HCT116 (cell line): ENCODE results near the gene DDX6. TPM values are rescaled to one million over a fixed set of nuclear protein-coding genes. Genes with fewer than 3 reads are reported as not detected.

Source experiments
- ATAC-seq: fragments of 200-7000 bp; cut with Tn5 transposase; 2 replicates; pipeline ENCODE4 v1.9.1; 2020; ENCODE audit warnings: mild to moderate bottlenecking, moderate library complexity
- BruUV-seq: library from RNA; stranded (reverse); fragments of 400-500 nt; replicated peaks from 2 replicates; lab custom pipeline; 2021; lab: Mats Ljungman, UMichigan
- CTCF ChIA-PET: fragments of 300-600 bp; sonication (Branson Sonifier 250); formaldehyde crosslinking; loops from one replicate; lab custom pipeline; 2021; ENCODE audit warnings: antibody characterized with exemption; lab: Charles Lee
- POLR2A ChIA-PET: fragments of 300-600, 350-600 bp; sonication (Branson Sonifier 250); formaldehyde crosslinking; loops from one replicate; lab custom pipeline; 2021; ENCODE audit warnings: antibody characterized with exemption; lab: Charles Lee
- RAD21 ChIA-PET, 2 experiments: fragments of 300-600 bp; sonication (Branson Sonifier 250); formaldehyde crosslinking; loops; one replicate each; lab custom pipeline; 2023; ENCODE audit warnings: low total read pairs in 2 of 2; ENCODE audit not compliant: uncharacterized antibody in 2 of 2, unreplicated experiment in 2 of 2, low non-redundant PET in 1 of 2; lab: Charles Lee
- DNase-seq: peaks from one replicate; pipeline ENCODE4 v3.0.0-alpha.2; 2010; ENCODE audit warnings: low read depth, low spot score
- H2AFZ ChIP-seq: fragments of 200-600 bp; shearing (Covaris generic), sonication (generic); 2 replicates; pipeline ENCODE4 v1.6.1; 2017; ENCODE audit warnings: low read depth, mixed run types, mixed read lengths, antibody characterized with exemption, low read length; ENCODE audit not compliant: poor library complexity, severe bottlenecking
- H3K27ac ChIP-seq: 2 replicates; pipeline ENCODE4 v1.5.1; 2012; ENCODE audit warnings: low read depth, low read length
- H3K27me3 ChIP-seq: fragments of 200-600 bp; sonication (generic); 2 replicates; pipeline ENCODE4 v1.6.1; 2016; ENCODE audit warnings: mixed run types, low read length, mixed read lengths; ENCODE audit not compliant: insufficient read depth
- H3K36me3 ChIP-seq, 2 experiments: fragments of 200-500 bp in 1 of 2; fragments of 200-600 bp in 1 of 2; sonication (Bioruptor generic) in 1 of 2; sonication (generic) in 1 of 2; 2 replicates each; pipeline versions ENCODE4 v1.5.1 to v1.6.1; 2014 to 2016; ENCODE audit warnings: low read length in 2 of 2, inconsistent platforms in 1 of 2, mixed read lengths in 1 of 2, mixed run types in 1 of 2; ENCODE audit not compliant: insufficient read depth in 2 of 2, control insufficient read depth in 1 of 2
- H3K4me1 ChIP-seq, 2 experiments: fragments of 200-600 bp in 1 of 2; sonication (generic) in 1 of 2; 2 replicates each; pipeline versions ENCODE4 v1.5.1 to v1.6.1; 2012 to 2017; ENCODE audit warnings: low read length in 2 of 2, inconsistent platforms in 1 of 2, mild to moderate bottlenecking in 1 of 2, mixed read lengths in 1 of 2, mixed run types in 1 of 2, moderate library complexity in 1 of 2; ENCODE audit not compliant: insufficient read depth in 2 of 2, control insufficient read depth in 1 of 2
- H3K4me2 ChIP-seq: fragments of 200-600 bp; sonication (generic); 2 replicates; pipeline ENCODE4 v1.6.1; 2017; ENCODE audit warnings: mixed run types, low read length, mixed read lengths
- H3K4me3 ChIP-seq, 2 experiments: fragments of 200-600 bp in 1 of 2; sonication (generic) in 1 of 2; replicated peaks in 1 of 2; 2 replicates each; pipeline ENCODE4 v1.5.1; 2011 to 2016; ENCODE audit warnings: low read length in 2 of 2, control low read depth in 1 of 2, low read depth in 1 of 2, mild to moderate bottlenecking in 1 of 2, mixed read lengths in 1 of 2, mixed run types in 1 of 2
- H3K79me2 ChIP-seq: fragments of 200-600 bp; sonication (generic); 2 replicates; pipeline ENCODE4 v1.6.1; 2017; ENCODE audit warnings: mild to moderate bottlenecking, mixed run types, low read length, moderate library complexity, mixed read lengths; ENCODE audit not compliant: insufficient read depth
- H3K9ac ChIP-seq: fragments of 200-600 bp; sonication (generic); 2 replicates; pipeline ENCODE4 v1.6.1; 2016; ENCODE audit warnings: low read length, mixed read lengths
- H3K9me2 ChIP-seq: fragments of 200-600 bp; sonication (generic), shearing (Covaris generic); 2 replicates; pipeline ENCODE4 v1.6.1; 2017; ENCODE audit warnings: mixed run types, mild to moderate bottlenecking, moderate library complexity; ENCODE audit not compliant: insufficient read depth
- H3K9me3 ChIP-seq, 2 experiments: fragments of 200-500 bp in 1 of 2; fragments of 200-600 bp in 1 of 2; sonication (Bioruptor generic) in 1 of 2; sonication (generic) in 1 of 2; 2 replicates each; pipeline ENCODE4 v1.6.1; 2014 to 2017; ENCODE audit warnings: low read length in 2 of 2, mixed read lengths in 2 of 2, inconsistent platforms in 1 of 2, low read depth in 1 of 2, mild to moderate bottlenecking in 1 of 2, mixed run types in 1 of 2, moderate library complexity in 1 of 2; ENCODE audit not compliant: control insufficient read depth in 1 of 2, insufficient read depth in 1 of 2
- H4K20me1 ChIP-seq: fragments of 200-600 bp; sonication (generic), shearing (Covaris generic); 2 replicates; pipeline ENCODE4 v1.6.1; 2017; ENCODE audit warnings: mixed run types, mild to moderate bottlenecking, moderate library complexity; ENCODE audit not compliant: insufficient read depth
- CEBPB ChIP-seq: IDR thresholded peaks from 2 replicates; pipeline ENCODE4 v1.6.1; 2012; ENCODE audit warnings: low read depth
- EGR1 ChIP-seq: IDR thresholded peaks from 2 replicates; pipeline ENCODE4 v1.6.1; 2012; ENCODE audit warnings: low read depth
- ELF1 ChIP-seq: IDR thresholded peaks from 2 replicates; pipeline ENCODE4 v1.6.1; 2012; ENCODE audit warnings: low read depth, borderline replicate concordance
- EZH2 ChIP-seq: fragments of 200-600 bp; sonication (generic); IDR thresholded peaks from 2 replicates; pipeline ENCODE4 v1.6.1; 2017; ENCODE audit warnings: antibody characterized with exemption, mixed run types
- FOSL1 ChIP-seq: IDR thresholded peaks from 2 replicates; pipeline ENCODE4 v1.6.1; 2012; ENCODE audit warnings: low read depth
- JUND ChIP-seq: IDR thresholded peaks from 2 replicates; pipeline ENCODE4 v1.6.1; 2012
- MAX ChIP-seq: IDR thresholded peaks from 2 replicates; pipeline ENCODE4 v1.6.1; 2012
- POLR2A ChIP-seq: IDR thresholded peaks from 2 replicates; pipeline ENCODE4 v1.7.0; 2011; ENCODE audit warnings: borderline replicate concordance; ENCODE audit not compliant: insufficient read depth, insufficient read length; ENCODE audit errors: extremely low read depth
- POLR2AphosphoS5 ChIP-seq: IDR thresholded peaks from 2 replicates; pipeline ENCODE4 v1.6.1; 2011; ENCODE audit warnings: mild to moderate bottlenecking, low read depth, low read length, moderate library complexity
- RAD21 ChIP-seq: IDR thresholded peaks from 2 replicates; pipeline ENCODE4 v1.6.1; 2012; ENCODE audit warnings: low read depth, mild to moderate bottlenecking
- REST ChIP-seq: IDR thresholded peaks from 2 replicates; pipeline ENCODE4 v1.6.1; 2012; ENCODE audit warnings: low read depth
- SIN3A ChIP-seq: IDR thresholded peaks from 2 replicates; pipeline ENCODE4 v1.6.1; 2012; ENCODE audit warnings: low read depth
- SRF ChIP-seq: IDR thresholded peaks from 2 replicates; pipeline ENCODE4 v1.6.1; 2012; ENCODE audit warnings: low read depth
- TCF7L2 ChIP-seq: IDR thresholded peaks from 2 replicates; pipeline ENCODE4 v1.7.0; 2011; ENCODE audit warnings: borderline replicate concordance, inconsistent platforms; ENCODE audit not compliant: insufficient read depth, insufficient read length; ENCODE audit errors: extremely low read depth
- YY1 ChIP-seq: IDR thresholded peaks from 2 replicates; pipeline ENCODE4 v1.6.1; 2011; ENCODE audit warnings: low read length, low read depth, moderate library complexity, mild to moderate bottlenecking; ENCODE audit not compliant: insufficient replicate concordance; ENCODE audit errors: extremely low read depth
- ZBTB33 ChIP-seq: IDR thresholded peaks from 2 replicates; pipeline ENCODE4 v1.6.1; 2011; ENCODE audit warnings: mild to moderate bottlenecking, low read length, moderate library complexity; ENCODE audit not compliant: insufficient replicate concordance; ENCODE audit errors: extremely low read depth
- ZFX ChIP-seq: fragments of 450-650 bp; IDR thresholded peaks from 2 replicates; pipeline ENCODE4 v1.6.1; 2017
- ZNF274 ChIP-seq: fragments of 200-500 bp; sonication (Bioruptor generic); IDR thresholded peaks from 2 replicates; pipeline ENCODE4 v1.6.1; 2014; ENCODE audit warnings: mild to moderate bottlenecking, low read depth, low read length, inconsistent platforms
- intact Hi-C: fragments of 100-400 bp; cut with micrococcal nuclease; formaldehyde crosslinking; loops from 2 replicates; pipeline ENCODE4 v1.10.0; 2022
- total RNA-seq: library from RNA; stranded (reverse); gene quantifications from one replicate; pipeline ENCODE4 v1.2.1, GENCODE V29; 2021; ENCODE audit not compliant: unreplicated experiment

Gene DDX6
- total RNA-seq, 1 experiment from 2014 or later: 150 TPM

GRCh38 chr11:118703563-118704106 is 87.3 kb downstream of the DDX6 start:
- Histone ChIP-seq H3K9ac (no peak overlapping the region), H3K4me2 (no peak overlapping the region), H3K27ac (no peak overlapping the region), H3K27me3 (no peaks in the 10 kb centered on the region), H3K4me1 (peaks cover 0 to 12% of the 10 kb centered on the region in 2 experiments; a peak in 2 of 4 replicates), H3K36me3 (no peaks in the 10 kb centered on the region), H4K20me1 (no peaks in the 10 kb centered on the region), H2AFZ (no peak overlapping the region), H3K9me2 (no peaks in the 10 kb centered on the region), H3K79me2 (no peaks in the 10 kb centered on the region), H3K9me3 (no peaks in the 10 kb centered on the region), H3K4me3 (no peak overlapping the region)
- no peak for ATAC-seq
- no peak for TF ChIP-seq EZH2
- no peak for TF ChIP-seq ZNF274
- TF ChIP-seq YY1: no peak
- no peak for TF ChIP-seq ZFX
- TF ChIP-seq SRF: no peak
- no peak for TF ChIP-seq MAX
- no peak for TF ChIP-seq FOSL1
- TF ChIP-seq SIN3A: no peak
- TF ChIP-seq EGR1: no peak
- TF ChIP-seq REST: no peak
- TF ChIP-seq CEBPB: no peak
- no peak for TF ChIP-seq POLR2AphosphoS5
- TF ChIP-seq ELF1: no peak
- no peak for TF ChIP-seq RAD21
- TF ChIP-seq ZBTB33: no peak
- TF ChIP-seq POLR2A: no peak
- TF ChIP-seq JUND: no peak
- TF ChIP-seq TCF7L2: no peak
- ChIA-PET CTCF (no interaction called here), RAD21 (no interaction called here), POLR2A (no interaction called here)
- no peak for DNase-seq
- BruUV-seq: no TSS peak
- intact Hi-C loops: no loop called here
